Activated naive CD8-positive, alpha-beta T cell (primary cell): ENCODE results near the gene RPS16.
"Not testable (repeated sequence)": the region's sequence is repeated elsewhere in the genome, so short reads cannot be mapped to it uniquely, and the experiment has no call there.

Experiments
- H3K27ac Mint-ChIP-seq: one replicate; pipeline ENCODE4 v1.8.0; 2021; ENCODE audit warnings: mixed read lengths
- H3K27me3 Mint-ChIP-seq: one replicate; pipeline ENCODE4 v1.8.0; 2021; ENCODE audit warnings: mixed read lengths
- H3K36me3 Mint-ChIP-seq: one replicate; pipeline ENCODE4 v1.8.0; 2021; ENCODE audit warnings: mixed read lengths
- H3K4me1 Mint-ChIP-seq: one replicate; pipeline ENCODE4 v1.8.0; 2021; ENCODE audit warnings: low read depth, mixed read lengths
- H3K4me3 Mint-ChIP-seq: one replicate; pipeline ENCODE4 v1.8.0; 2021; ENCODE audit warnings: mild to moderate bottlenecking, mixed read lengths
- H3K9me3 Mint-ChIP-seq: one replicate; pipeline ENCODE4 v1.8.0; 2021; ENCODE audit warnings: low read depth, mixed read lengths

RPS16 gene

DNA sequence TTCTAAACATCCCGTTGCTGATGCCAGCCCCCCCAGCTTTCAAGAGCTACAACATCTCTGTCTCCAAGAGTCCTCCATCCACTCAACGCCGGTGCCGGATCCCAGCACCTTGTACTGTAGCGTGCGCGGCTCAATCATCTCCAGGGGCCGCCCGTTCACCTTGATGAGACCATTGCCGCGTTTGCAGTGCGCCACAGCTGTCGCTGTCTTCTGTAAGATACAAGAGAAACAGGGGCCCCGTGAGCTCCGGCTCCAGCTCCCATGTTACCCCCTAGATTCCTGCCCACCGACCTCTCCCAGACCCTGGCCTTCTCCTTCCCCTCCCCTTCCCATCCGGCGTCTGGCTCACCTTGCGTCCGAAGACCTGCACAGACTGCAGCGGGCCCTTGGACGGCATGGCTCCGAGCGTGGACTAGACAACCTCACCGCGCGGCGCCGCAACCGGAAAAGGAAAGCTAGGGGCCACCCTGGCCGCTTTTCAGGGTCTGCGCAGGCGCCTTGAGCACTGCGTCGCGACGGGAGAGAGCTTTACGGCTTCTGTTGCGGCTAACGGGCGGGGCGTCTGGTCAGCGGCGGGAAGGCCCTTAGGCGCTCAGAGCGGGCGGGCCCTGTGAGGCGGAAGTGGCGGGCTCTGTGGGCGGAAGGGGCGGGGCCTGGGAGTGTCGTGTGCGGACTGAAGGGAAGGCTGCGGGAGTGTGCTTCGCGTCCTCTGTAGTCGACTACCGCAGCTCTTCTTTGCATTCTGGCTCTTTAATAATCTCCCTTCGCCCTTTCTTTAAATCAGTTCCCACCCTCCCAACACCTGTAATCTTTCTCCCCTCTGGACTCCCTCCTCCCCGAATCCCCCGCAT, at the start of gene RPS16:
RPS16 (minus strand) TSS at position 451 of the 851 bp plus-strand sequence; CDS start at position 397, 54 bp downstream.
- Mint-ChIP-seq H3K36me3 (peaks cover 11% of the 10 kb centered on the region), H3K27me3 (no peaks in the 10 kb centered on the region), H3K27ac (peak within 1 kb of the TSS; percentile 100), H3K4me3 (peak within 1 kb of the TSS; percentile 100), H3K4me1 (peaks cover 43% of the 10 kb centered on the region), H3K9me3 (no peaks in the 10 kb centered on the region)

DNA sequence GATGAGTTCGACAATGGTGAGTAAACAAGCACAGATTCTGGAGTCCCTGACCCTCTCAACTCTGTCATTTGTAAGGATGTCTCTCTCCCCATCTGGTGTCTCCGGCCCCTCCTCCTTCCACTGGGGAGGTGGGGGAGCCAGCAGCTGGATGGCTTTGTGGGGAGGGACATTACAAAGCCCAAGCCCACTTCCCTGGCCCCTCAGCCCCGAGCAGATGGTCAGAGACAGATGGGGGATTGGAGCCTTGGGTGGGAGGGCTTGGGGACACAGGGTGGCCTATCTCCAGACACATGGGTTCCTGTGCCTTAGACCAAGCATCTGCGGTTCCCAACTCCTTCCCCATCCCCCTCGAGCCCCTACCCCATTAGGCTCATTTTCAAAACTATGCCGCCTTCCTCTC, 47.4 kb upstream of the RPS16 start:
- Mint-ChIP-seq H3K27me3 (no peaks in the 10 kb centered on the region), H3K27ac (peak overlapping the region; percentile 16), H3K4me1 (peaks cover 24% of the 10 kb centered on the region), H3K4me3 (peak overlapping the region; percentile 63), H3K9me3 (no peaks in the 10 kb centered on the region), H3K36me3 (peaks cover 2% of the 10 kb centered on the region)

DNA sequence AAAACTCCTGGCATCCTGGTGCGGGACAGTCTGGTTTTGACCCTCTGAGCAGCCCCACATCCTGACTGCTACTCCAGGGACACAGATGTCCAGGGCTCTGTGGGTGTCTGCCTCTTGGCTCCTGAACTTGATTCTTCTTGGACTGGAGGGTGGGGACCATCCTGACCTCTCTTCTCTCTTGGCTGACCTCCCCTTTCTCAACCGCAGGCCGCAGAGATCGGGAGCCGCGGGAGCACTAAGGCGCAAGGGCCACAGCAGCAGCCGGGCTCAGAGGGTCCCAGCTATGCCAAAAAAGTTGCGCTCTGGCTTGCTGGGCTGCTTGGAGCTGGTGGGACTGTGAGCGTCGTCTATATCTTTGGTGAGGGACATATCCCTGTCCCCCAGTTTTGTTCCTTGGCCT, 45.9 kb upstream of the RPS16 start:
- Mint-ChIP-seq H3K9me3 (no peaks in the 10 kb centered on the region), H3K27ac (peak overlapping the region; percentile 89), H3K4me3 (peak overlapping the region; percentile 97), H3K36me3 (peaks cover under 1% of the 10 kb centered on the region), H3K4me1 (peaks cover 24% of the 10 kb centered on the region), H3K27me3 (no peaks in the 10 kb centered on the region)

DNA sequence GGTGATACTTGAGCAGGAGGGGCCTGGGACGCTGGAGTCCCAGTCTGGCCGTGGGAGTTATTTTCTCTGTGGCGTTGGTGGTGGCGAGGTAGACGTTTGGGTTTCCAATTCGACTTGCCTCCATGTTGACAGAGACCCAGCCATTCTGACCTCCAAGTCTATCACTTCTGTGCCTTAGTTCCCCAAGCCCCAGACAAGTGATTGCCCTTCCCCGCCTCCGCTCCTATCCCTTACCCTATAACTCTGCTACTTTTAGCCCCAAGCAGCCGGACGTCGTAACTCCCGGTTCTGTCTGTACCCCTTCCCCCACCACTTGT, 45.4 kb upstream of the RPS16 start:
- no peaks in the 10 kb centered on the region for H3K36me3 Mint-ChIP-seq
- H3K4me3 Mint-ChIP-seq, result peak overlapping the region; percentile 97

DNA sequence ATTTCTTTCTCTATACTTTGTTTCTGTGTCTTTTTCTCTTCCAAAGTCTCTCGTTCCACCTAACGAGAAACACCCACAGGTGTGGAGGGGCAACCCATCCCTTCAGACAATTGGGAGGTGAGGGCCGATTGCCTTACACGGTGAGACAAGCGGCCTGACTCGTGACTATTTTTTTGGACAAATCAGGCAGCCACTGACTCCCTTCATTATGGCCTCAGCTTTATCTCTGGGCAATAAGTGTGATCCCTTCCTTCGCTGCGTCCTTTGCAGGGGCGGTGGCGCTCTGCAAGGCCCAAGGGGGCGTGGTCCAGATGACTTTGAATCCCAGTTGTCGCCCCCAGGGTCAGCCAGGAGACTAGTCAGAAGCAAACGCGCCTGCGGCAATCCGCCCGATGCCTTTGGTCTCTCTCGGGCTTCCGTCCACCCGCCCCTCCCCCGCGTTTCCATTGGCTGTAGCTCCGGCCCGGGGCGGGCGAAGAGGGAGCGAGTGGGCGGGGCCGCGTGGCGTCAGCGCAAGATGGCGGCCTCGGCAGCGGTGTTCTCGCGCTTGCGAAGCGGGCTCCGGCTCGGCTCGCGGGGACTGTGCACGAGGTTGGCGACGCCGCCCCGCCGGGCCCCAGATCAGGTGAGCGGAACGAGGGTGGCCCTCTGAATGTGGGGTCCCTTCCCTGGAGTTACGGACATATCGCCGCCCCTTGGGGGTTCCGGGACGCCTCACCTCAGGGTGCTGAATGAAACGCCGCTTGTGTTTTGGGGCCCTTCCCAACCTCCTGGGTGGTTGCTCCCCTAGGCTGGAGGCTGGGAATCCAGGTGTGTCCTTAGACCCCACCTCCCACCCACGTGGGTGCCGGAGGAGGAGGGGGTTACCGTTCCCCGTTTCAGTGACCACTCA, 44.8 kb upstream of the RPS16 start, which contains the start of gene TIMM50:
TIMM50 (plus strand) TSS at position 502 of the 892 bp plus-strand sequence; CDS start at position 518, 16 bp downstream.
- H3K27me3 Mint-ChIP-seq, result no peaks in the 10 kb centered on the region
- no peaks in the 10 kb centered on the region for H3K9me3 Mint-ChIP-seq
- peak within 1 kb of the TSS; percentile 97 for H3K4me3 Mint-ChIP-seq
- H3K27ac Mint-ChIP-seq, result peak within 1 kb of the TSS; percentile 89
- peaks cover 24% of the 10 kb centered on the region for H3K4me1 Mint-ChIP-seq
- H3K36me3 Mint-ChIP-seq, result no peaks in the 10 kb centered on the region

More for the DNA sequence above, 45.4 kb upstream of the RPS16 start:
- Mint-ChIP-seq H3K27ac (peak overlapping the region; percentile 89), H3K9me3 (no peaks in the 10 kb centered on the region), H3K27me3 (no peaks in the 10 kb centered on the region), H3K4me1 (peaks cover 24% of the 10 kb centered on the region)

DNA sequence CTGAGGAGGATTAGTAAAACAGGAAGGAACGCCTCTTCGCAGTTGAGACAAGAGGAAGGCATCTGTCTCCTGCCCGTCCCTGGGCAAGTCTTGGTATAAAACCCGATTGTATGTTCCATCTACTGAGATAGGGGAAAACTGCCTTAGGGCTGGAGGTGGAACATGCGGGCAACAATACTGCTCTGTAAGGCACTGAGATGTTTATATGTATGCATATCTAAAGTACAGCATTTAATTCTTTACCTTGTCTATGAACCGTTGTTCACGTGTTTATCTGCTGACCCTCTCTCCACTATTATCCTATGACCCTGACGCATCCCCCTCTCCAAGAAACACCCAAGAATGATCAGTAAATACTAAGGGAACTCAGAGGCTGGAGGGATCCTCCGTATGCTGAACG, 44.2 kb upstream of the RPS16 start:
- Mint-ChIP-seq H3K27me3 (no peaks in the 10 kb centered on the region), H3K9me3 (no peaks in the 10 kb centered on the region), H3K36me3 (no peaks in the 10 kb centered on the region), H3K4me3 (peak overlapping the region; percentile 97), H3K27ac (peak overlapping the region; percentile 89), H3K4me1 (peaks cover 24% of the 10 kb centered on the region)

DNA sequence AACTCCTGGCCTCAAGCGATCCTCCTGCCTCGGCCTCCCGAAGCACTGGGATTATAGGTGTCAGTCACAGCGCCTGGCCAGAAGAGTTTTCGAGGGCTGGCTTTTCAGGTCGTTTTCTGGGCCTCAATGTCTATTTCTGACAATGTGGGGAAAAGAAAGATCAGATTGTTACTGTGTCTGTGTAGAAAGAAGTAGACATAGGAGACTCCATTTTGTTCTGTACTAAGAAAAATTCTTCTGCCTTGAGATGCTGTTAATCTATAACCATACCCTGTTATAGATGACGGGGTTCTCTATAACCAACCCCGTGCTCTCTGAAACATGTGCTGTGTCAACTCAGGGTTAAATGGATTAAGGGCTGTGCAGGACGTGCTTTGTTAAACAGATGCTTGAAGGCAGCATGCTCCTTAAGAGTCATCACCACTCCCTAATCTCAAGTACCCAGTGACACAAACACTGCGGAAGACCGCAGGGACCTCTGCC, 43.6 kb upstream of the RPS16 start:
- not testable (repeated sequence) for H3K27ac Mint-ChIP-seq, H3K36me3 Mint-ChIP-seq, H3K9me3 Mint-ChIP-seq, H3K27me3 Mint-ChIP-seq
- peaks cover 24% of the 10 kb centered on the region for H3K4me1 Mint-ChIP-seq
- H3K4me3 Mint-ChIP-seq, result peak overlapping the region; percentile 97

DNA sequence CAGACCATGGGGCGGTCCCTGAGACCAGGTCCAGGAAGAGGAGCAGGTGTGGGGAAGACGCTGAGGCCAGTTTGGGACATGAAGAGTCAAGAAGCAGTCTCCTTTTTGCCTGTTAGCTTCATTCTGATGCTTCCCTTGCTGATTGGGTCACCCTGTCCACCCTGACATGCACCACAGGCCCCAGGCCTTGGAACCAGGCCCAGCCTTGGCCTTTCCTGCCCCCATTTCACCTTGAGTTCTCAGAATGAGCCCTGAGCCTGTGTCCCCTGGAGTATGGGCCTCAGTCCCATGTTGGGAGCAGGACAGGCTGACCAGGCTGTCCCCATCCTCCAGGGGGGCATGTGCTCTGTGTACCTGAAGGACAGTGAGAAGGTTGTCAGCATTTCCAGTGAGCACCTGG, 40.0 kb upstream of the RPS16 start:
- Mint-ChIP-seq H3K27ac (no peak overlapping the region), H3K4me3 (no peak overlapping the region), H3K27me3 (no peaks in the 10 kb centered on the region), H3K36me3 (peaks cover 4% of the 10 kb centered on the region), H3K9me3 (no peaks in the 10 kb centered on the region), H3K4me1 (peaks cover 21% of the 10 kb centered on the region)

DNA sequence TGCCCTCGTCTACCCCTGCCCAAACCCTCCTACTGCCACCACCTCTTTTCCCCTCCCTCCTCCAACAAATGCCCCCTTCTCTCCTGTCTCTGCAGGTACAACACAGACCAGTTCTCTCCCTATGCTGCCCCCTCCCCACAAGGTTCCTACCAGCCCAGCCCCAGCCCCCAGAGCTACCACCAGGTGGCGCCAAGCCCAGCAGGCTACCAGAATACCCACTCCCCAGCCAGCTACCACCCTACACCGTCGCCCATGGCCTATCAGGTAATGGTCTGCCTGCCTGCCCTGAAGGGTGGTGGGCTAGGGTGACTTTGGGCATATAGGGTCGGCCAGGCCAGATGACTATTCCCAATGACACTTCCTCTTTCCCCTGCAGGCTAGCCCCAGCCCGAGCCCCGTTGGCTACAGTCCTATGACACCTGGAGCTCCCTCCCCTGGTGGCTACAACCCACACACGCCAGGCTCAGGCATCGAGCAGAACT, 38.4 kb upstream of the RPS16 start:
- no peak overlapping the region for H3K4me3 Mint-ChIP-seq
- H3K9me3 Mint-ChIP-seq, result no peaks in the 10 kb centered on the region
- H3K27me3 Mint-ChIP-seq, result no peaks in the 10 kb centered on the region
- peaks cover 18% of the 10 kb centered on the region for H3K4me1 Mint-ChIP-seq
- H3K27ac Mint-ChIP-seq, result no peak overlapping the region
- peaks cover 7% of the 10 kb centered on the region for H3K36me3 Mint-ChIP-seq

DNA sequence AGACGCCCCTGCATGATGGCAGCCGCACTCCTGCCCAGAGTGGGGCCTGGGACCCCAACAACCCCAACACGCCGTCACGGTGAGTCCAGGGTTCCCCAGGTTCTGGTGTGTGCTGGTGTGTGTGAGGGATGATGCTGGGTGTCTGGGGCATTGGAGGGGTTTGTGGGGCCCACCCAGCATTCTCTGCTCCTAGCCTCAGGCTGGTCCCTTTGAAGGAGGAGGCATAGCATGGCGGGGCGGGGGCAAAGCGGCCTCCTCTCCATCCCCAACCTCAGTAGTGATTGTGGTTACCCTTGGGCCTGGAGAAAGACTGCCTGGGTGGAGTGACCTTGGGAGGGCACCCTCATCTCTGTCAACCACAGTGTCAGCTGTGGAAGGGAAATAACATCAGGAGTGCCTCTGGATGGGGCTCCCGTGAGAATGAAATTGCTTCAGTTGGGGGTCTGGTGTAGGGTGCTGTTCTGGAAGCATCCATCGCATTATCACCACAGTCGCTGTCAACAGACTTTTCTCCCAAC, 37.8 kb upstream of the RPS16 start:
- H3K9me3 Mint-ChIP-seq, result no peaks in the 10 kb centered on the region
- H3K36me3 Mint-ChIP-seq, result peaks cover 7% of the 10 kb centered on the region
- no peak overlapping the region for H3K4me3 Mint-ChIP-seq
- no peak overlapping the region for H3K27ac Mint-ChIP-seq
- peaks cover 18% of the 10 kb centered on the region for H3K4me1 Mint-ChIP-seq
- H3K27me3 Mint-ChIP-seq, result no peaks in the 10 kb centered on the region

DNA sequence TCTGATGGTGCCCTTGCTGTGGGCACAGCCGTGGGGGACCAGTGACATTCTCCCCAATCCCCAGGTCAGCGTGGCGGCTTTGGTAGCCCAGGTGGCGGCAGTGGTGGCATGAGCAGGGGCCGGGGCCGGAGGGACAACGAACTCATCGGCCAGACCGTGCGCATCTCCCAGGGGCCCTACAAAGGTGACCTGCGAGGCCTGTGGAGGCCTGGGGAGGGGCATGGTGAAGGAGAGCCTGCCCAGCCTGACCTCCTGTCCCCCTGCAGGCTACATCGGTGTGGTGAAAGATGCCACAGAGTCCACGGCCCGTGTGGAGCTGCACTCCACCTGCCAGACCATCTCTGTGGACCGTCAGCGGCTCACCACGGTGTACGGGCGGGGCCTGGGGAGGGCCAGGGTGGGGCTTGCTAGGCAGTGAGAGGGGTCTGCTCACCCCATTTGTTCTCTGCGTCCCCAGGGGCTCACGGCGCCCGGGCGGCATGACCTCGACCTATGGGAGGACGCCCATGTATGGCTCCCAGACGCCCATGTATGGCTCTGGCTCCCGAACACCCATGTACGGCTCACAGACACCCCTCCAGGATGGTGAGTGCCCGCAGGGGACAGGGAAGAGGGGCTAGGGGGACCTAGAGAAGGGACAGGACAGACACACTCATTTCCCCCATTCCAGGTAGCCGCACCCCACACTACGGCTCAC, 37.1 kb upstream of the RPS16 start:
- Mint-ChIP-seq H3K36me3 (peaks cover 7% of the 10 kb centered on the region), H3K4me1 (peaks cover 18% of the 10 kb centered on the region), H3K4me3 (no peak overlapping the region), H3K27me3 (no peaks in the 10 kb centered on the region), H3K9me3 (no peaks in the 10 kb centered on the region), H3K27ac (no peak overlapping the region)

DNA sequence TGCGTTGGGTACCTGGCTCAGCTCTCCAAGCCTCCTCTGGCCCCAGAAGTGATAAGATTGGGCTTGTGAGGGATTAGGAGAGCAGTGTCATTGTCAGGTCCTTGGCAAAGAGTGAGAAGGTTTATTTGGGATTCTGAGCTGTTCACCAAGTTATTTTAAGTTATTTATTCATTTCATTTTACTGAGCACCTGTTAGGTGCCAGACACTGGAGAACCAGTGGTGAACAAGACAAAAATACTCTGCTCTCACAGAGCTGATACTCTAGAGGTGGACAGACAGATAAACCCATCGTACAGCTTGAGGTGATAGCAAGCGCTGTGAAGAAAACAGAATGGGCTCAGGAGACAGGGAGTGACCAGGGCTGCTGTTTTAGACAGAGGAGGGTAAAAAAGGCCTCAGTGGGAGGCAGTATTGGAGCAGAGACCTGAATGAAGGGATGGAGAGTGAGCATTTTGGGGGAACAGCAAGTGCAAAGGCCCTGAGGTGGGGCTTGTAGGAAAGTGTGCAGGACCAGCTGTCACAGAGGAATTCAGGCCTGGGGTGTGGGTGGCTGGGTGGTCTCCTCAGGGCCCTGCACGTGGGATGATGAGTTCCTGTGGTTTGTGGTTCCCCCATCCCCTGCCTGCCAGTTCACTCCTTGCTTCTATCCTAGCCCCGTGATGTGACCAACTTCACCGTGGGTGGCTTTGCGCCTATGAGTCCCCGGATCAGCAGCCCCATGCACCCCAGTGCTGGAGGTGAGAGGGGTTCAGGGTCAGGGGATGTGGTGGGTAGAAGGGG, 36.2 kb upstream of the RPS16 start:
- Mint-ChIP-seq H3K4me3 (no peak overlapping the region), H3K4me1 (peaks cover 18% of the 10 kb centered on the region), H3K27ac (peak overlapping the region; percentile 68), H3K27me3 (no peaks in the 10 kb centered on the region), H3K36me3 (peaks cover 7% of the 10 kb centered on the region), H3K9me3 (no peaks in the 10 kb centered on the region)

DNA sequence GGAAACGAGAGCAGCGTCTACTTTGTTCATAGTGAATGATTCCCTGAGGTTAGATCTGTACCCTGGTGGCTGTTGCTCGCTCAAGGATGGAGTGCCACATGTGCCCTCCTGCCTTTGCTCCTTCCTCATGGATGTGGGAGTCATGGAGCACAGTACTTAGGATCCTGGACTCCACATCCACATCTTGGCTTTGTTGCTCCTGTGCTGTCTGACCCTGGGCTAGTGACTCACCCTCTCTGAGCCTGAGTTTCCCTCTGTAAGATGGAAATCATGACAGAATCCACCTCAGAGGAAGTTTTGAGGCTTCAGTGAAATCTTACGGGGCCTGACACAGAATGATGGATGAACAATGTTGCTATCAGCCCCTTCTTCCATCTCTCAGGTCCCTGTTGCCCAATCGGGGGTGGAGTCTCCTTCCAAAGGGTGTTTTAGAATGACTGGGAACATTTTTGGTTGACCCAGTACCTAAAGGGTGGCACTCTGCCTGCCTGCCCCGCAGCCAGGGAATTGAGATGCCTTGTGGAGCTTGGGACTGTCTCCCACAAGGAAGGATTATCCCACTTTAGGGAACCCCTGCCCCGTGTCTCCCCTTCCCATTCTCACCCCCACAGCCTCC, 35.1 kb upstream of the RPS16 start:
- Mint-ChIP-seq H3K36me3 (peaks cover 7% of the 10 kb centered on the region), H3K4me1 (peaks cover 18% of the 10 kb centered on the region), H3K9me3 (no peaks in the 10 kb centered on the region), H3K27me3 (no peaks in the 10 kb centered on the region), H3K4me3 (no peak overlapping the region), H3K27ac (peak overlapping the region; percentile 90)
